GM20431 (cell line): ENCODE data around the gene TMEM221.

Experiments used
- in situ Hi-C: fragments of 300-500 bp; cut with MseI, MboI; formaldehyde crosslinking; loops from one replicate; pipeline ENCODE4 v1.15.0; 2020; ENCODE audit warnings: low sequenced_read_pairs; ENCODE audit not compliant: unreplicated experiment

The TMEM221 gene

DNA sequence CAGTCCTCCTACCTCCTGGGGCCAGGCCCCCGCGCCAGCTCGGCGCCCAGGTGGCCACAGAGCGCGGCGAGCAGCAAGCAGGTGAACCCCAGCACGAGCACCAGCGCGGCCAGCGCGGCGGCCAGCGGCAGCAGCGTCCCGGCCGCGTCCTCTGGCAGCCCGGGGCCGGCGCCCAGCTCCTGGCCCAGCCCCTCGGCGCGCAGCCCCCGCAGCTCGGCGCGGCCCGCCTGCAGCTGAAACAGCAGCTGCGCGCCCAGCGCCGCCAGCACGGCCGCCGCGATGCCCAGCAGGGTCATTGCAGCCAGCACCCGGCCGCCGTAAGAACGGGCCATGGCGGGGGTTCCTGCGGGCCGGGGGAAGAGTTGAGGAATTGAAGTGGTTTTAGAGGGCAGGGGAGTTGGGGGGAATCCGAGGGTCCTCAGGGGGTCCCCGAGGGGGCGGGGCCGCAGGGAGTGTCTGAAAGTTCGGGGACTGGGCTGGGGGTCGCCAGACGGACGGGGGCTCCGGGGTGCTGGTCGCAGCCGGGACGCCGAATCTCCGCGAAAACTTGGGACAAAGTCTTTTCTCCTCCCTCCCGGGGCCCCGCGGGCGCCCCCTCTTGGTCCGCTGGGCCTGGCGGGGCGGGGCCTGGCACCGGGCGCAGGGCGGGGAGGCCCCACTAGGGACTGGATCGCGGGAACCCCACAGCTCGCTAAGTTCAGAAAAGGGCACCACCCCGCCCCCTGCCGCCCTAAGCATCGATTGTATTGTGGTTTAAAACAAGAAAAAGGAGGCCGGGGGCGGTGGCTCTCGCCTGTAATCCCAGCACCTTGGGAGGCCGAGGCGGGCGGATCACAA lies at the start of gene TMEM221:
TMEM221 (minus strand) TSS at position 538 of the 837 bp plus-strand sequence; CDS start at position 332, 206 bp downstream.
- in situ Hi-C loops = no loop called here

- in situ Hi-C loops = no loop called here
These were observed 48.8 kb upstream of the TMEM221 start for GRCh38 chr19:17497149-17497798.

- in situ Hi-C loops = no loop called here
These were observed 48.0 kb upstream of the TMEM221 start for GRCh38 chr19:17496337-17496997.

DNA sequence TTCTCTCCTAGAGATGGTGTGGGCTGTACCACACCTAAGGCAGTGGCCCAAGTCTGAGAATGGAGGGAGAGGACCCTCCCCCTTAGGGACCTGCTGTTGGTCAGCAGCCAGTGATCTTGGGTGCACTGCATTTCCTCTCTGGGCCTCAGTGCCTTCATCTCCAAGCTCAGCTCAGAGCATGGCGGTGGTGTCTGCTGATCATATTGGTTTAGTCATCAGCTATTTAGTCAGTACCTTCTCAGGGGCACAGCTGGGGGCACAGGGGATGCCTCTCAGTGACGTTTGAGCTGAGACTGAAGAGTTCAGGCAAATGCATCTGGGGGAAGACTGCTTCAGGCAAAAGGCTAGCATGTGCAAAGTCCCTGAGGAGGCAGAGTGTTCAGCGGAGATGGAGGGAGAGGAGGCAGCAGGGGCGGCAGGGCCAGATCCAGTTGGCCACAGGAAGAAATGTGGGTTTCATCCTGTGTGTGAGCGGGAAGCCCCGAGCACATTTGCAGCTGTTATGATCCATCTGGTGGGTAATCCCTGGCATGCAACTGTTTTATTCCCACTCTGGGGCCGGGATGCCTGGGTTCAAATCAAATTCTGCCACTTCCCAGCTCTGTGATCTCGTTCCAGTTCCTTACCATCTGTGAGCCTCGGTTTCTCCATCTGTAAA lies 47.3 kb upstream of the TMEM221 start:
- in situ Hi-C loops = no loop called here

DNA sequence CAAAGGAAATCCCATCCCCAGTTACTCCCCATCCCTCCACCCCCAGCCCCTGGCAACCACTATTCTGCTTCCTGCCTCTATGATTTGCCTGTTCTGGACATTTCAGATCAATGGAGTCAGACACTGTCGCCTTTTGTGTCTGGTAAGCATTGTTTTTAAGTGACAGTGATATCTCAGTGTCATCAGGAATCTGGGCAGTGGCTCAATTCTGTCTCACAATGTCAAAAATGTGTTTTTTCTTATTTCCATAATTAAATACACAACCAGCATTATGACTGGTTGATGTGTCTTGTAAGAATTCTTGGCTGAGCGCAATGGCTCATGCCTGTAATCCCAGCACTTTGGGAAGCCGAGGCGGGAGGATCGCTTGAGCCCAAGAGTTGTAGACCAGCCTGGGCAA lies 42.8 kb upstream of the TMEM221 start:
- in situ Hi-C loops = no loop called here

GRCh38 chr19:17490411-17490810 lies 41.9 kb upstream of the TMEM221 start:
- in situ Hi-C loops = no loop called here

GRCh38 chr19:17489392-17490030 lies 41.0 kb upstream of the TMEM221 start:
- in situ Hi-C loops = no loop called here

DNA sequence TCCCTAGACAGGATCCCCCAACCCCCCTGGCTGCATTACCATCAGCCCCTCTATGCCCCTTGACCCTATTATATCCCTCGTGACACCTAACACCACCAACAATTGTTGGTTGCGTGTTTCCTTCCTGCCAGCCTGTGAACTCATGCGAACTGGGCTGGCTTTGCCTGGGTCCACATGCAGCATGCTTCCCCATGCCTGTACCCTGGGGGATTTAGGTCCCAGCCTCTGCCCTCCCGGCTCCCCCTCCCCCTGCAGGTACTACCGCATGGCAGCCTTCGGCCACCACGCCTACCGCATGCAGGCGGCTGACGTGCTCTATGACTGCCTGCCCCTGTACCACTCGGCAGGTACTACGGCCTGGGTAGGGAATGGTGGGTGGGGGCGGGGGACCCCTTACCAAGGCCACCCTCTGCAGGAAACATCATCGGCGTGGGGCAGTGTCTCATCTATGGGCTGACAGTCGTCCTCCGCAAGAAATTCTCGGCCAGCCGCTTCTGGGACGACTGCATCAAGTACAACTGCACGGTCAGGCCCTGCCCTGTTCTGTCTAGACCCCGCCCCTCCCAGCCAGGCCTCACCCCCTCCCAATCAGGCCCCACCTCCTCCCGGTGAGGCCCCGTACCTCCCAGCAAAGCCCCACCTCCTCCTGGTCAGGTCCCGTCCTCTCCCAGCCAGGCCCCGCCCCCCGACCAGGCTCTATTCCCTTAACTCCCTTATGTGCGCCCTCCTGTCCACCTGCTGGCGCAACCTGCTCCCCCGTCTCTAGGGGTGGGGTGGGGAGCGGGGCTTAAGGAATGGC lies 40.3 kb upstream of the TMEM221 start:
- in situ Hi-C loops = no loop called here

DNA sequence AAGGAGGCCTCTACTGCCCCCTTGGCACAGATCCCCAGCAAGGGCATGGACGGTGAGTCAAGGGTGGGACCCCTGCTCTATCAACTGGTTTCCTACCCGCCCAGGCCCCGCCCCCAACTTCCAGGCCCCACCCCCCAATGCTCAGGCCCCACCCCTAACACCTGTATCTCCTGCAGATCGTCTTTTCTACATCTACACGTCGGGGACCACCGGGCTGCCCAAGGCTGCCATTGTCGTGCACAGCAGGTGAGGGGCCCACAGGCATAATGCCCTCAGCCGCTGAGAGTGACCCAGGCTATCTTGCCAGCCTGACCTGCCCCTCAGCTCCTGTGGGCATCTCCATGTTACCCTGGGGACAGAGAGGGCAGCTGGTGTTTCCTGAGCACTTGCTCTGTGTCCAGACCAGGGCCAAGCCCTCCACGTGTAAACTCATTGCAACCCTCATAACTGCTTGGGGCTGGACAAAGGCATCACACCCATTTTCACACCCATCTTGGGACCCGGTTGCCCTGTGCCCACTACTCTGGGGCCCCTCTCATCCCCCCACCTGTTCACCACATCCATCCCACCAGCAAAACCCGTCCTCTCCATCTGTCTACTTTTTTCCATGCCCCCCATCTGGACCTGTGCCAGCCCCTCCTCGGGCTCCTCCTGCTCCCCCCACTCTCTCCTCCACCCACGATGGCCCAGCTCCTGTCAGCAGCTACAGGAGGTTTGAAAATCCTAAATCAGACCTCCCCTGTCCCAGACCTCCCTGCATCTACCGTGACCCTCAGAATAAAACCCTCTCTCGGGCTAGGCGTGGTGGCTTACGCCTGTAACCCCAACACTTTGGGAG lies 39.0 kb upstream of the TMEM221 start:
- in situ Hi-C loops = no loop called here

GRCh38 chr19:17486545-17487240 lies 38.2 kb upstream of the TMEM221 start:
- in situ Hi-C loops = no loop called here

GRCh38 chr19:17484520-17485185 lies 36.2 kb upstream of the TMEM221 start:
- in situ Hi-C loops = no loop called here

GRCh38 chr19:17483605-17484002 lies 35.1 kb upstream of the TMEM221 start:
- in situ Hi-C loops = no loop called here

GRCh38 chr19:17482877-17483604 lies 34.6 kb upstream of the TMEM221 start:
- in situ Hi-C loops = no loop called here

- in situ Hi-C loops = no loop called here
These were observed 33.5 kb upstream of the TMEM221 start for GRCh38 chr19:17481986-17482385.

DNA sequence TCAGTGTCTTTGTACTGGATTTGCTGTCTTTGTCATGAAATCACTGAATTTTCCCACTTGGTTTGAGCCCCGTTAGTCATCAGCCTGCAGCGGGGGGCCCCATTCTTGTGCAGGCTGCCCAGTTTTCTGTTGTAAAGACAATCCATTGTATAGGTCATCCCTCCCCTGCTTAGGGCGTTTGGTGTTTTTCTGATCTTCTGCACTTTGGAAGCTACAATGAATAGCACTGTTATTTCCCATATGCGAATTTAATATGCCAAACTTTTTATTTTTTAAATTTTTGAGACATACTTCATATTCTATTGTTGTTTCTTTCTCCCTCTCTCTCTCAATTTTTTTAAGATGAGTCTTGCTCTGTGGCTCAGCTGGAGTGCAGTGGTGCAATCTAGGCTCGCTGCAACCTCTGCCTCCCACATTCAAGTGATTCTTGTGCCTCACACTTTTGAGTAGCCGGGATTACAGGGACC lies 30.9 kb upstream of the TMEM221 start:
- in situ Hi-C loops = no loop called here

- in situ Hi-C loops = no loop called here
These were observed 27.2 kb upstream of the TMEM221 start for GRCh38 chr19:17475541-17476115.
